ENCODE results near the gene SOX5.
"Not testable (repeated sequence)": the region's sequence is repeated elsewhere in the genome, so short reads cannot be mapped to it uniquely, and the experiment has no call there.

The SOX5 gene

DNA sequence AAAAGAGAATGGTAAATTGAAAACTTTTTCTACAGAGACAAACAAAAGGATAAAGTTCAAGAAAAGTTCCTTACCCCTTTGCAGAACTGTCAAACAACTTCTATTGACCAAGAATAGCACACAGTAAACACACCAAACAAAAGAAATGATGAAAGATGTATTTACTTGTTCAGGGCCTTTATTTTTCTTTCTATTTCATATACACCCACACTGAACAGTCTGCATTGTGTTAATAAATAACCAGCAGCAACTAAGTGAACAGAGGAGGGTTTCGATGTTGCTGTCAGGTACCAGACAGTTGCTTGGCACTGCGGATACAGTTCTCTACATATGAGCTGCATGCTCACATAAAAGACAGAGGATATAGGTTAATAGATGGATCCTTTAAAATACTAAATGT, 122.1 kb downstream of the SOX5 start:
- no peak for DNase-seq

DNA sequence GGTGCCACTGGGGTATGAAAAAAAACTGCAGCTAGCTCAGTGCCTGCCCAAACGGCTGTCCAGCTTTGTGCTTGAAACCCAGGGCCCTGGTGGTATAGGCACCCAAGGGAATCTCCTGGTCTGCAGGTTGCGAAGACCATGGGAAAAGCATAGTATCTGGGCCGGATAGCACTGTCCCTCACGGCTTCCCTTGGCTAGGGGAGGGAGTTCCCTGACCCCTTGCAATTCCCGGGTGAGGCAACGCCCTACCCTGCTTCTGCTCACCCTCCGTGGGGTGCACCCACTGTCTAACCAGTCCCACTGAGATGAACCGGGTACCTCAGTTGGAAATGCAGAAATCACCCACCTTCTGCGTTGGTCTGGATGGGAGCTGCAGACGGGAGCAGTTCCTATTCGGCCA, 124.3 kb downstream of the SOX5 start:
- DNase-seq = not testable (repeated sequence)

DNA sequence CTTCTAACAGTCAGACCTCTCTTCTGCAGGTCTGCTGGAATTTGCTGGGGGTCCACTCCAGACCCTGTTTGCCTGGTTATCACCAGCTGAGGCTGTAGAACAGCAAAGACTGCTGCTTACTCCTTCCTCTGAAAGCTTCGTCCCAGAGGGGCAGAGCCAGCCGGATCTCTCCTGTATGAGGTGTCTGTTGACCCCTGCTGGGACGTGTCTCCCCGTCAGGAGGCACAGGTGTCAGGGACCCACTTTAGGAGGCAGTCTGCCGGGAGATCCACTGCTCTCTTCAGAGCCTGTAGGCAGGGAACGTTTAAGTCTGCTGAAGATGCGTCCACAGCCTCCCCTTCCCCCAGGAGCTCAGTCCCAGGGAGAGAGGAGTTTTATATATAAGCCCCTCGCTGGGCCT, 125.1 kb downstream of the SOX5 start:
- no peak for DNase-seq

DNA sequence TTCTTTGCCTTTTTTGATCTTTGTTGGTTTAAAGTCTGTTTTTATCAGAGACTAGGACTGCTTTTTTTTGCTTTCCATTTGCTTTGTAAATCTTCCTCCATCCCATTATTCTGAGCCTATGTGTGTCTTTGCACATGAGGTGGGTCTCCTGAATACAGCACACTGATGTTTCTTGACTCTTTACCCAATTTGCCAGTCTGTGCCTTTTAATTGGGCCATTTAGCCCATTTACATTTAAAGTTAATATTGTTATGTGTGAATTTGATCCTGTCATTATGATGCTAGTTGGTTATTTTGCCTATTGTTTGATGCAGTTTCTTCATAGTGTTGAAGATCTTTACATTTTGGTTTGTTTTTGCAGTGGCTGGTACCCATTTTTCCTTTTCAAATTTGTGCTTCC, 126.6 kb downstream of the SOX5 start:
- DNase-seq = not testable (repeated sequence)

DNA sequence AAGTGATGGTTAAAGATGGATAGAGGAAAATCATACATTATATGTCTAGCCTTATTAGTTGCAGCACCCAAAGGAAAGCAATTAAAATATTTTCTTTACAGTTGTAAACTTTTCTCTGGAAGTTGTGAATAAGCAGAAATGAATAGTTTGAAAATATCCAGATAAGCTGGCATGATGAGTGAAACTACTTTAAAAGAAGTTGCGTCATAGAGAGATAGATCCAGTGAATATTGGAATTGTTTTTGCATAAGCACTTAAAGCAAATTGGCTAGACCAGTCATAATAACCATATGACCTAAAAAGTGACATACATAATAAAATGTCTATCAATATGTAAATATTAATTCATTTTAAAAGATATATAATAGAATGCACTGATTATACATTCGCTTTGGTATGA, 132.1 kb downstream of the SOX5 start:
- no peak for DNase-seq

DNA sequence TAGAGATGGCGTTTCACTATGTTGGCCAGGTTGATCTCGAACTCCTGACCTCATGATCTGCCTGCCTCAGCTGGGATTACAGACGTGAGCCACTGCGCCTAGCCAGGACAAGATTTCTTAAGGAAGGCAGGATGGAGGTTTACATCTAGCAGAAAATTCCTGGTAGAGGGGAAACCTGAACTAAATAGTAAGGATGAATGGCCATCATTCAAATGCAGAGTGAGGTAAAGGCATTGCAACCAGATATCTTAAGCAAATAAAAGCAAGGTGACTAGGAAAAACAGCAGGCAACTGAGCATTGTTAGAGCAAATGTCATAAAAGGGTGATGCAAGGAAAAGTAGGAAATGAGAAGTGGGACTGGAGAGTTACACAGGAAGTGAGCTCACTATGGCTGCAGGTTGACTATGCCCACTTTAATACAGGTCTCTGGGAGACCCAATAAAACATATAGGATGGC, 133.0 kb downstream of the SOX5 start:
- no peak for DNase-seq

DNA sequence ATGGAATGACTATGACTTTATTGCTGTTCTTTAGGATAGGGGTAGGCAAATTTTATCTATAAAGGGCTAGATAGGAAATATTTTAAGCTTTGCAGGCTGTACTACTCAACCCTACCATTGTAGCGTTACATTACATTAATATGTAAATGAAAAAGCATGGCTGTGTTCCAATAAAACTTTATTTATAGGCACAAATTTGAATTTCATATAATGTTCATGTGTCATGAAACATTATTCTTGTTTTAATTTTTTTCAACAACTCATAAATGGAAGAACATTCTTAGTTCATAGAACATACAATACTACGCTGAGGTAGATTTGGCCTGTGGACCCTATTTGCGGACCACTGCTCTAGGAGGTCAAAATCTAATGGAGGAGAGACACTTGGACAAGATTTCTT, 133.7 kb downstream of the SOX5 start:
- DNase-seq = no peak

DNA sequence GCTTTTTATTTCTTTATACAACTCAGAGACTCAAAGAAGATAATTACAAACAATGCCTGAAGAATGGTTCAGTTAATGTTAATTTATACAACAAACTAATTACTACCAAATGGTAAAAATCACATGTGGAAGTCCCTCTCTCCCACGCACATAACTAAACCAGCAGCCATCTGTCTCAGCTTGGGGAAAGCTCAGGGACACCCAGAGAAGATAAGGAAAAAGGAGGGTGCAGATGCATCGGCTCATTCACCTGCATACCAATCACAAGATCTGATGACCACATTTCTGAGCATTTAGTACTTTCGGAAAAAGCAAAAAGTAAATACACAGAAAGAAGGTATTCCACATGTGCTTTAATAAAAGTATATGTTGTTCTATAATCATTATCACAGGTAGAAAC, 136.3 kb downstream of the SOX5 start:
- DNase-seq = no peak

DNA sequence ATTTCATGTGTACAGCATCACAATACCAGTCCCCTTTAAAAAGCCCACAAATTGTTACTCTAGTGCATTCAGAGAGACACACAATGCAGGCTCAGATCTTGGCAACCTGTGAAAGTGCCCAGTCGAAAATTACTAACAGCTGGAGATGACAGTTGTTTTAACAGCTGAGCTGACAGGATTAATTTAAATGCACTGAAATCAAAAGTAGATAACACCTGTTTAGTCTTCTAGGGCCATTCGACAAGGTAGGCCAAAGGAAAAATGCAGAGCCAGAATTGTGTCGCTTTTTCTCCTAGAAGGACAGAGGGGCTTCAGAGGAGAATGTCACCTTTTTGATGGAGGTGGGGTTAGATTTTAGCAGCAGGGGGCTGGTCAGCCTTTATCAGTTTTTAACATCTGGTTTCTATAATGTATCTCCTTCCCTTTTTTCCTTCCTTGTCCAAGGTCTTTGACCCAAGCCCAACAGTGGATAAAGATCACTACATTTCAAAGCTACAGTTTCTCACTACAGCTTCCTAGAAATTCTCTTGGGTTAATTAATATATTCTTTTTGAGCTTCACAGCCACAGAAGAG, 139.1 kb downstream of the SOX5 start:
- DNase-seq = no peak

DNA sequence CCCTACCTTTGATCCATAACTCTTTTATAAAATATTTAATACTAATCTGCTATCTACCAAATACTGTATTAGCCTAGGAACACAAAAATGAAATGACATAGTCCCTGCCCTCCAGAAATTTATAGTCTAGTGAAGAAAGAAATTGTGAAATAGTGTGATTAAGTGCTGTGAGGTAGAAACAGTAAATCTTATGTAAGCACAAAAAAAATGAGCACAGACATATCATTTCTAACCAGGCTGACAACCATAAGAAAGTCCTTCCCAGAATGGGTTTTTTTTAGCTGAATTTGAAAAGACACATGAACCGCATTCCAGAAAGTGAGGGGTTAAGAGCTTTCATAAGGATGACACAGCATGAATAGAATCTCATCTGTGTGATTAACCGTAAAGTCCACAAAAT, 145.9 kb downstream of the SOX5 start:
- no peak for DNase-seq

DNA sequence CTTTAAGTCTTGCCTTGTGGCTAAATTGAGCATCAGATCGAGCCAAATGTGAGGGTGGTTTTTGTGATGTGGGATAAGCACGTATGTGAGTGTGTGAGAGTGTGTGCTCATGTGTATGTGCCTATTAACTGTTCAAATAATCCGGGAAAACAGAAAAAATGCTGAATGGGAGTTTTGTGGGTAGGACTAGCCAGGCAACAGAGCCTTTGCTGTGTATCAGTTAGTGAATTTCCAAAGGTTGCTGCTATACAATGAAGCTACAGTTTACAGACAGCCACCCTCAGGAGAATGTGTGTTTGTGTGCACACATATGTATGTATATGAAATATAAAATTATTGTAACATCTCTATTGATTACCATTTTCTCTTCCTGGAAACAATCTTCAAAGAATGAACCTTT, 154.0 kb downstream of the SOX5 start:
- DNase-seq = no peak

DNA sequence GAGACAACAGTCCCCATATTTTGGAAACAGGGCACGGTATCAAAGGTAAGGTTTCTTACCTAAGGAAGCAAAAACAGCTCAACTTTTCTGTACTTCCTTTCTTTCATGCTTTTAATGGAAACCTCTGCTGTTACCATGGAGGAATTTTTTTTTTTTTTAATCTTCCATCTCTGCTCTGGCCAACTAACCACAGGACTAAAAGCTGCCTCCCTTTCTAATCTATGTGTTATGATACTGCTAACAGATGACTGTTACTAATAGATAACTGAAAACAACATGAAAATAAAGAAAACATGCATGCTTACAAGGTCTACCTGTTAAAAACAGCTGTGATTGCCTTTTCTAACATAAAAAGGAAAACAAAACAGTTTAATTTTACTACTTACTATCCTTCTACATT, 168.4 kb downstream of the SOX5 start:
- no peak for DNase-seq

DNA sequence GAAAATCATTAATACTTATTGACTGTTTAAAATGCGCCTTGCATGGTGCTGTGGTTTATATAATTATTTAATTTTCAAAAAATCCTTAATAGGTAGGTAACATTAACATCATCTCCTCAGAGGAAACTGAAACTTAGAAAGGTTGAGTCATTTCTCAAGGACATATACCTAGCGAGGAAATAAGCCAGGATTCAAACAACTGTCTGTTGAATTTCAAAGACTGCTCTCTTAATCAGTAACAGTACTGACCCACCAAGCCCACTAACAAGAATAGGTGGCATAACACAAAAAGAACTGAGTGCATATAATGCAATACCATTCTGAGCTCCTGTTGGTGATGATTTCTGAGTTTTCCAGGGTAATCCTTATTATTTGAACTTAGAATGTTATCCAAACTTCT, 174.3 kb downstream of the SOX5 start:
- DNase-seq = no peak

DNA sequence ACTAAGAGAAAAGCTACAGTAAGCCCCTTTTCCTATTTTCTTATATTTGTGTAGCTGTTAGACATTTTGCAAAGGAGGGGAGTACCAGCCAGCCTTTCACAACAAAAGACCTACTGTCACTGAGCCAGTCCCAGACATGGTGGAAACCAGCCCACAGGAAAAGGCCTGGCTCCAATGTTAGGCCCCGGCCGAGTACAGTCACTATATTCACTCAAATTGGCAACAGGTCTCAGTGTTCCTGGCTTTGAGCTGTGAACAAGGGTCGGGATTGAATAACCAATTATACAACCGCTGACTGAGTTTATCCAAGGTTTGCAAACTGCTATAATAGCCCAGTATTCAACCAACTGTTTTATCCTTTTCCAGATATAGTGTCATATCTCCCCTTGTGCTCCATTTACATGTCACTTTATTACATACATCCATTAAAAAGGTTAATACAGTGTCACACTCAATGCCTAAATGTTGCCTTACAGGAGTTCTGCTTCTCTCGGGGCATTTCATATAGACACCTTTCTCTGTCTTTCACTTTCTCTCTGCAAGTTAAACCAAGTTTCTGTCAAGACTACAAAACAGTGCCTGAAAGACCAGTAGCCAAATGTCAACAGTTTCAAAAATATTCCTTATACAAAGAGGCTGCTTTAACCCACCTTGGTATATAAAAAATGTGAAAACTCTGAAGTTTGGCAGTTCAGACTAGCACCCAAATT, 178.1 kb downstream of the SOX5 start:
- no peak for DNase-seq

DNA sequence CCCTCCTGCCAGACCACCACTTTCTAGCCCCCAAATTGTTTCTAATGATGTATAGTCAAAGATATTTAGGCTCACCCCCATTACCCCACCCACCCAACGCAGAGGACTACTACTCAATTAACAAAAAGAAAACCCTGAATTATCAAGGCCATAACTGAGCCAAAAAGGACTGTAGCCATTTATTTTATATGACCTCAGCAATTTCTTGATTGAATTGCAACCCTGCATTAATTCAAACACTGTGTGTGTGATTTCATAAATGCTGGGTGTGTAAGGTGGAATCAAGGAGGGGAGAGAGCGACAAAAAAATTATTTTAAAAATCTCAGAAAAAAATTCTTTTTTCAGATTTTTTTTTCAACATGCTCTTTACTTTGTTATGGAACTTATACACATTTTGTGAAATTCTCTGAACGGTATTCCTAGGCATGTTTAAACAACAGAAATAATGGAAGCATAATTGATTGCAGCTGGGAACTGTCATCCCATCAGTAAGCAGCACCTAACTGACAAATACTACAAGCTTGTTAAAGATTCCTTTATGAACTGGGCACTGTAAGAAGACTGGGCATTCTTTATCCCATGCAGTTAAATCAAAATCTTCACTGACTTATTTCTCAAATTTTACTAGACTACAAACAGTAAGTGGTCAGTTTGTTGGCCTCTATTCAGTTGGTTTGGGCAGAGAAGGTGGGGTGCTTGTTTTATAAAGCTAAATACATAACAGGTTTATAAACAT, 179.1 kb downstream of the SOX5 start:
- DNase-seq = no peak

DNA sequence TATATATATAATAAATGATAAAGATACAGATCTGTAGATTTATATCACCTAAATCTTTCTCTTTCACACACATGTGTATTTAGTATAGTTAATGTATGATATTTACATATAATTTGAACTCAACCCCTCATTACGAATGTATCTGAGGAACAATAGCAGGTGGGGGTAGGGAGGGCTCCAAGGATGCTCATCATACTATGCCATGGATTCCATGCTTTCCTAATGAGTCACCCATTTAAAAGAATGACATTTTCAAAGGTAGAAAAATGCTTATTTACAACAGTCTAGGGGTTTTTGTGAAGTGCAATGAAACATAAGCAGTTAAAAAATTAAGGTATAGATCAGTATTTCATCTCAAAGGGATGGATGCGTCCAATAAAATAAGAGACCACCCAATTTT, 181.6 kb downstream of the SOX5 start:
- DNase-seq = no peak

DNA sequence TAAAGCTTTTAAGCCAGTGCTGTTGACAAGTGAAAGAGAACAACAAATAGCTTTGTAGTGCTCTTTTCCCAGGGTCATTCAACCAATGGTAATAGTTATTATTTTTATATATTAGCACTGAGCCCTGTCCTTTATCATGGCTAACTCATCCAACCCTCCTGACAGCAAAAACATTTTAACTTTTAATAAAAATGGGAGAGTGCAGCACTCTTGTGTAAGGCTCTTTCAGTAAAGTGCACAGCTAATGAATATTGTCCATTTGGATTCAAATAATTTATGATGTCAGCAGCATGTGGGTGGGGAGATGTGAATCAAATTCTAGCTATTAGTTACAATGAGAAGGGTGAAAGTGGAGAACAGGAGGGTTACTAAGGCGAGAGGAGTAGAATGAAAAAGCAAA, 185.7 kb downstream of the SOX5 start:
- no peak for DNase-seq

DNA sequence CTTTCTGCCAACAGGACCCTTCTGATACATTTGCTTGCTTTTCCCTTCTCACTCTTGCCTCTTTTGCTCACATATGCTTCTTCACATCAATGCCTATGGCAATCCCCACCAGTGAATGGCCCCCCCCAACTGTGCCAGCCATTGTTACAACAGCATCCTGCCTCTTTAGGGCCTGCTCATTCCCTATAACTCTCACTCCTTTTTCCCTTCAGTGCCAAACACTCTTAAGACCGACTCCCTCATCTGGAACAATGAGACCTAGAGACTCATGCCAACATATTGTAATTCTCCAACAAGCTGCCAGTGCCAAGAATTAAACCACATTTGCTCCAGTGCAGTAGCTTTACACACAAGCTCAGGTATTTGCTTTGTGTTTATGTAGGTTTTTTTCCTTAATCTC, 189.0 kb downstream of the SOX5 start:
- no peak for DNase-seq

DNA sequence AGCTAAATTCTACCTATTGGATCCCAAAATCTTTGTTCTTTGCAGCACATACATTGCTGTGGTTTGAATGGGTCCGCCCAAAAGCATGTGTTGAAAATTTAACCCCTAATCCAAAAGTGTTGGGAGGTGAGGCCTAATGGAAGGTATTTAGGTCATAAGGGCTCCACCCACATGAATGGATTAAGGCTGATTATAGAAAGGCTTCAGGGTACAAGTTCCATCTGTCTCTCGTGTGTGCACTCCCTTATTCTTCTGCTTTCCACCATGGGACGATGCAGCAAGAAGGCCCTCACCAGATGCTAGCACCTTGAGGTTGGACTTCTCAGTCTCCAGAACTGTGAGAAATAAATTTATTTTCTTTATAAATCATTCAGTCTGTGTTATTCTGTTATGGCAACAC, 190.9 kb downstream of the SOX5 start:
- no peak for DNase-seq

DNA sequence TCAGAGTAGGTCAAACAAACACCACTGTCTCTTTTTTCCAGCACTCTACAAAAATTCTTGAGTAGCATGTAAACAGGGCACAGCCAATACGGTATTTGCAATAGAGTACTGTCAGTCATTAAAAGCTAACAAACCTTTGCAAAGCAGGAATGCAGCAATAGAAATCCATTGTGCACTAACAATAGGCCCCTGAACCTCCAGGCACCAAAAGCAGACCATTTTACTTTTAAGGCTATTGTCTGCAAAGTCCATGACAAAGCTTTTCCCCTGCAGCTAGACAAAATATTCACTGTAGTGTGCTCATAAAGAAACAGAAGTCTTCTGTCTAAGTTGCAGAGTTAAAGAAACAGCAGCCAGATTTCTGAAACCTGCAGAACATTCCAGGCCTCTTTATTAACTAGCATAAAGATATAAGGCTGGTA, 191.9 kb downstream of the SOX5 start:
- no peak for DNase-seq

DNA sequence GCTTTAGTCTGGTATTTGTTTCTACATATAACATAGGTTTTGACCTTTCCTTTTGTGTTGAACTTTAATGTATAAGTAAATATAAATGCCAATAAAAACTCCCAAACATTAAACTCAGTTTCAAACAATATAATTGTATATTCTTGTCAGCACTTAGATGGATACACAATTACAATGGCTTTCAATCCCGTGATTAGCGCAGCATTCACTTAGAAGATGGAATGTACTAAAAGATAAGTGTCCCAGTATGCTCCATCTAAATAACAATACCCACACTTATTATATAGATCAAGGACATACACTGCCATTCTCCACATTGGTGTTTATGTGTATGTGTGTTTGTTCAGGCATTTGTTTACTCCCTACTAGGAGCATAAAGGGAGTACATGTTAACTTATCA, 193.1 kb downstream of the SOX5 start:
- DNase-seq = no peak

DNA sequence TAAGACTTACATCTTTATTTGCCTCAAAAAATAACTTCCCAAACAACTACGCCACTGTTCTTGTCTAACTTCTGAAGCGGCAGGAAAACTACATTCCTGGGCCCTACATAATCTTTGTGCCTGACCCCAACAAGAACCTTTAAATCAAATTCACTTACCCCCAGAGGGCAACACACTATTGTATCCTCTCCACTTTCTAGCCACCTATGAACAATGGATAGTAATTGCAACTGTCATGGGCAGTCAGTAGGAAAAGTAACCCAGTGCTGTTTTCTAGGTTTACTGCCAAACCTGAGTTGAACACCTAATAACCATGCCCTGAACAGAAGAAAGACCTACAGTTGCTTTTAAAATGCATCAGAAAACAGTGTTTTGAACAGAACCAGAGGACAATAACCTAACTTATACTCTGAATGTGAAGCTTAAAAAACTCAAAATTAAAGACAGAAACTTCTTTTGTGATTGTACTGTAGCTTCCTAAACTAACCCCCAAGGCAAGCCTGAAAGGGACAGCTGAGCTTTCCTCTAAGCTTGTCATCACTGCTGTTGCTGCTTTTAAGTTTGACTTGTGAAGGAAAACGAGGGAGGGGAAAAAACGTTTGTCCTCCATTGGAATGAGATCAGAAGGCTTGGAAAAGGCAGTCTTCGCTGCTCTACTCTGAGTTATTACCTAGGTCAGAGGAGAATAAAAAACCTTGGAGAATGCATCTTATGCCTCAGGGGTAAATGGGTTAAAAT, 195.7 kb downstream of the SOX5 start:
- no peak for DNase-seq

DNA sequence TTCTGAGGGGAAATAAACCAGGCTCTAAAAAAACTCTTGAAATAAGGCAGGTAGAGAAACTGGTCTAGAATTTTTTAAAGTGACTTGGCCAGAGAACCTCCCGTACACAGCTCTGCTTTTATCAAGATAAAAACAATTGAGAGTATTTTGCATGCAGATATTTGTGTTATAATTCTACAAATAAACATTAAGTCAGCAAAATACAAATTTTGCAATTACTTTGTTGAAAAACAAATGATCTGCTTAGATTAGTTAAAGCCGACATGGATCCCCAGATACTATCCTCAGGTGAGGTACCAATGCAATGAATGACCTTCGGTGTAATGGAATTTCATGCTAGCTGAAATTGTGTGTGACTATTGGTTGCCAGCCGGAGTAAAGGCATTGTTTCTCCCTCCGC, 197.2 kb downstream of the SOX5 start:
- no peak for DNase-seq

DNA sequence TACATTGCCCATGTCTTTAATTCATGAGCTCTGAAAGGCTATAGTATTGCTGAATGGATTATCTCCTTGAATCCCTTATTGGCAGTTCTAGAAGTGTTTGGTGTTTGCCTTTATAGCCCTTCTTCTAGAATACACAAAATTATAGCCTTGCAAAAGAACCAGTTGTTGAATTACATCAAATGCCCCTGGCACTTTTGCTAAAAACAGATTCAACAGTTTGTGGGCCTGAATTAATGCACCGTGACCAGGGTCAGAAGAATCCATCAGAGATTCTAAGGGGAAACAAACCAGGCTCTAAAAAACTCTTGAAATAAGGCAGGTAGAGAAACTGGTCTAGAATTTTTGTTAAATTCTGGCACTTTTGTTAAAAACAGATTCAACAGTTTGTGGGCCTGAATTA, 197.8 kb downstream of the SOX5 start:
- DNase-seq = no peak

Data from SW 1271 (cell line).